SK-N-SH (cell line): ENCODE results near the gene SF3B4.

Source experiments
- CHD2 ChIP-seq: fragments of 150-350 bp; IDR thresholded peaks from 2 replicates; pipeline ENCODE4 v1.6.1; 2018; ENCODE audit warnings: low read length; ENCODE audit not compliant: partially characterized antibody
- CTCF ChIP-seq: fragments of 200-600 bp; sonication (generic); IDR thresholded peaks from 2 replicates; pipeline ENCODE4 v1.6.1; 2017; ENCODE audit warnings: antibody characterized with exemption, mild to moderate bottlenecking, moderate library complexity
- EP300 ChIP-seq, 2 experiments: IDR thresholded peaks; 2 replicates each; pipeline versions ENCODE4 v1.4.0 to v1.6.1; 2012; ENCODE audit warnings: borderline replicate concordance in 1 of 2, low read depth in 1 of 2, low read length in 1 of 2
- EZH2phosphoT487 ChIP-seq: fragments of 200-600 bp; sonication (generic); IDR thresholded peaks from 2 replicates; pipeline ENCODE4 v1.6.1; 2017; ENCODE audit warnings: low read depth, mixed run types, mild to moderate bottlenecking, antibody characterized with exemption, moderate library complexity, borderline replicate concordance
- GATA2 ChIP-seq: sonication (generic); formaldehyde crosslinking; IDR thresholded peaks from 2 replicates; pipeline ENCODE4 v1.5.0; 2020; ENCODE audit warnings: mild to moderate bottlenecking, missing genetic modification reagents
- POLR2AphosphoS5 ChIP-seq: IDR thresholded peaks from 2 replicates; pipeline ENCODE4 v1.6.1; 2012; ENCODE audit warnings: low read depth, low read length
- RCOR1 ChIP-seq: fragments of 150-350 bp; IDR thresholded peaks from 2 replicates; pipeline ENCODE4 v1.6.1; 2017; ENCODE audit warnings: antibody characterized with exemption, low read length
- SIN3A ChIP-seq: IDR thresholded peaks from 2 replicates; pipeline ENCODE4 v1.6.1; 2012; ENCODE audit warnings: low read depth, mild to moderate bottlenecking, low read length, moderate library complexity, borderline replicate concordance
- TCF12 ChIP-seq: IDR thresholded peaks from 2 replicates; pipeline ENCODE4 v1.4.0; 2012
- USF2 ChIP-seq: fragments of 150-350 bp; IDR thresholded peaks from 2 replicates; pipeline ENCODE4 v1.6.1; 2017; ENCODE audit warnings: antibody characterized with exemption, low read length, low read depth, borderline replicate concordance
- YY1 ChIP-seq: IDR thresholded peaks from 2 replicates; pipeline ENCODE4 v1.4.0; 2012; ENCODE audit warnings: low read depth, mild to moderate bottlenecking
- TF ChIP-seq, protein P1 (sequence below): IDR thresholded peaks from 2 replicates; pipeline ENCODE4 v1.4.0; 2012; ENCODE audit warnings: low read depth

GRCh38 chr1:149977345-149977744 is 49.7 kb upstream of the SF3B4 start:
- no peak for TF ChIP-seq YY1
- no peak for TF ChIP-seq CTCF
- no peak for TF ChIP-seq TCF12
- TF ChIP-seq, protein P1, sequence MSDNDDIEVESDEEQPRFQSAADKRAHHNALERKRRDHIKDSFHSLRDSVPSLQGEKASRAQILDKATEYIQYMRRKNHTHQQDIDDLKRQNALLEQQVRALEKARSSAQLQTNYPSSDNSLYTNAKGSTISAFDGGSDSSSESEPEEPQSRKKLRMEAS = no peak
- TF ChIP-seq USF2 = no peak
- no peak for TF ChIP-seq RCOR1
- TF ChIP-seq CHD2 = no peak
- TF ChIP-seq EZH2phosphoT487 = no peak
- no peak for TF ChIP-seq GATA2 (CRISPR knock-in tag)
- no peak for TF ChIP-seq EP300 (IDR thresholded peaks at IDR 0.05; ENCODE audit: borderline replicate concordance in 1 of 2, low read depth in 1 of 2, low read length in 1 of 2)
- no peak for TF ChIP-seq POLR2AphosphoS5
- TF ChIP-seq SIN3A = no peak
